Vagina (tissue), 2 donors: ENCODE data around the gene PHF14.

Source experiments
- CTCF ChIP-seq, 3 experiments: fragments of 450-650 bp in 2 of 3; fragments of 200-600 bp in 1 of 3; sonication (generic) in 1 of 3; IDR thresholded peaks; one replicate each; pipeline ENCODE4 v1.5.1; 2017 to 2019; ENCODE audit warnings: antibody characterized with exemption in 3 of 3, mild to moderate bottlenecking in 2 of 3, moderate library complexity in 2 of 3
- POLR2A ChIP-seq, 2 donors: fragments of 450-650 bp; IDR thresholded peaks; one replicate each; pipeline ENCODE4 v1.6.1; 2017; ENCODE audit warnings: antibody characterized with exemption in 2 of 2, mild to moderate bottlenecking in 2 of 2, moderate library complexity in 2 of 2
- POLR2AphosphoS5 ChIP-seq, 2 donors: sonication (generic); formaldehyde crosslinking; IDR thresholded peaks; one replicate each; pipeline ENCODE4 v1.9.0; 2017; ENCODE audit warnings: antibody characterized with exemption in 2 of 2, mild to moderate bottlenecking in 2 of 2, low read depth in 1 of 2; ENCODE audit not compliant: insufficient read depth in 1 of 2

GRCh38 chr7:11188529-11189310, 215.0 kb downstream of the PHF14 start:
- TF ChIP-seq CTCF (IDR thresholded peaks at IDR 0.05) (no peak), POLR2A (IDR thresholded peaks at IDR 0.05) (no peak), POLR2AphosphoS5 (IDR thresholded peaks at IDR 0.05; ENCODE audit: insufficient read depth in 1 of 2, low read depth in 1 of 2) (no peak)
